ENCODE data around the gene RUBCN.
"Not testable (repeated sequence)": the region's sequence is repeated elsewhere in the genome, so short reads cannot be mapped to it uniquely, and the experiment has no call there.

The RUBCN gene

DNA sequence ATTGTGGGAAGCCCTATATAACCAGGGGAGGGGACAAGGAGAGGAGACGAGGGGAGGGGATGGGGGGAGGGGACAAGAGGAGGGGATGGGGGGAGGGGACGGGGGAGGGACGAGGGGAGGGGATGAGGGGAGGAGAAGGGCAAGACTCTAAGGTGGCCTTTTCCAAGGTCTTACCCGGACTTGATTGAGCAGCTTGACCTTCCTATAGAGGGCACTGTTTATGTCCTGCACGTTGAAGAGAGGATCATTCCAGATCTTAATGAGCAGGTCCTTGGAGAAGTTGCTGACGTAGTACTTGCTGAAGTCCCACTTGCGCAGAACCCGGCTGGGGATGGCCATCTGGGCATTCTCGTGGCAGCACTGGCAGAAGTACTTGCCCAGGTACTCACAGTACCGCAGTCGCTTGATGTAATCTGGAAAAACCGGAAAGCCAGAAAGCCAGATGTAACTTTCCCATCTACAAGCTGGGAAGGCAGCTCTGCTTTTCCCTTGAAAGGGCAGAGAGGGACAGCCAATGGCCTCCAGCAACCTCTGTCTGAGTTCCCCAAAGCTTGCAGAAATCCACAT, 55.7 kb downstream of the RUBCN start:
- no peak for DNase-seq

- no peak for DNase-seq
These were observed 60.8 kb downstream of the RUBCN start for GRCh38 chr3:197675951-197676350.

GRCh38 chr3:197675563-197675860, 61.2 kb downstream of the RUBCN start:
- no peak for DNase-seq

DNA sequence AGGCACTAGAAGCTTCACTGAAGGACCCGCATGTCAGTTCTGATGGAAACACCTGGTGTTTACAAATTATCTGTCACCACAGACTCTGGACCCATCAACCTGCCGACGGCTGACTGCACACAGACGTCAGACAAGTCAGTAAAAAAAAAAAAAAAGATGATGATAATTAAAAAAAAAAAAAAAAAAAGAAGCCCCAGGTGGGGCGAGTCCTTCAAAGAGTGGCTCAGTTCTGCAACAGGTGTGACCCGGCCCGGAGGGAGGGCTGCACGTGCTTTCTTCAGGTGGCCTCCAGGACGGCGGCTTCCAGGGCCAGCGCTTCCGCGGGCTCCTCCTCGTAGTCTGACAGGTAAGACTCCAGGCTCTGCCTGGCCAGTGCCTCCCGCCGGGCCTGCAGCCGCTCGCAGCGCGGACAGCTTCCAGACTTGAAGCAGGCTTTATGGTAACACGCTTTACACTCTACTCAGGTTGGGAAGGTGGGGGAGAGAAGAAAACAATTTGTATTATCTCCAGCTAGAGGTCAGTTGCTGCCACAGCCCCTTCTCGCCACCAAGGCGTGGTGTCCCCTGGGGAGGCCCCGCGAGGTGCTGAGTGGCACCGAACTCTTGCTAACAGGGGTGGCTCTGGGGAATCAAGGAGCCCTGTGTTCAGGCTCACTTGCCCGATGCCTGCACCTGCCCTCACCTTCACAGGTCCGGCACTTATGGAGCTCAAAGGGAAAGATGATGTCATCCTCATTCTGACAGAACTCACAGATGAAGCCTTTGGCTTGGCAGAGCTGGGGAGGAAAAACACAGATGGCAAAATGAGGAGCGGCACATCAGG, 61.8 kb downstream of the RUBCN start:
- no peak for DNase-seq

GRCh38 chr3:197673170-197673569, 63.5 kb downstream of the RUBCN start:
- DNase-seq = no peak

DNA sequence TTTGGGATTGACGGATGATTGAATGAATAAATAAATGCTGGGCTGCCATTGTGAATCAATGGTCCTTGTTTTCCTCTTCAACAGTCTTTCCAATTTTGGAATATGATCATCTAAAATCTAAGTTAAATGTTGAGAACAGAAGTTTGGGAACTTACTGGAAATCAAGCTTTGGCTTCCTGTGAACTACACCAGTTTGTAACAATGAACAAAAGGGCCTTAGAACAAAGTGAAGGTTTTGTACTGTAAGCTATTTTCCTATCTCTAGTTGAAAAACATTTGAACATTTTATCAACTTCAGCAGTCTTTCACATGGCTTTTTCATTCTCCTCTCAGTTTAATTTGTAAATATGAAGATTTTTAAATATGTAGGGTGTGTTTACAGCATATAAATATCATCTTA, 66.3 kb downstream of the RUBCN start:
- no peak for DNase-seq

- DNase-seq = no peak
These were observed 68.7 kb downstream of the RUBCN start for GRCh38 chr3:197667968-197668367.

GRCh38 chr3:197667293-197667692, 69.4 kb downstream of the RUBCN start:
- not testable (repeated sequence) for DNase-seq

- DNase-seq = not testable (repeated sequence)
These were observed 70.4 kb downstream of the RUBCN start for GRCh38 chr3:197666221-197666842.

DNA sequence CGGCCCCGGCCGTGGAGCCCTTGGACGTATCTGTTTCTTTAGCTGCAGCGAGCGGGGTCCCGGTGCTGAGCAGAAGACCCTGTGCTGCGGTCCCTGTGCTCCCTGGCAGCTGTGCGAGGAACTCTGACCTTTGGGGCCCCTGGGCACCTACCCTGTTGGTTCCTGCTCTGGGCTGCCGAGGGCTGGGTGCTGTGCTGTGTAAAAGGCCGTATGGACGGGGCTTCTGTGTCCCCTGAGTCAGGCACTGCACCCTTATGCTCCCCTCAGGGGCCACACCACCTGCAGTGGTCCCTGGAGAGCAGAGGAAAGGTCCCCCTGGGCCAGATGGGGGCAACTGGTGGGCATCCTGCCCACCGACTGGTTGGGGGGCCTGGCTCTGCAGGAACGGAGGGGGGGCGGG, 71.2 kb downstream of the RUBCN start:
- not testable (repeated sequence) for DNase-seq

DNA sequence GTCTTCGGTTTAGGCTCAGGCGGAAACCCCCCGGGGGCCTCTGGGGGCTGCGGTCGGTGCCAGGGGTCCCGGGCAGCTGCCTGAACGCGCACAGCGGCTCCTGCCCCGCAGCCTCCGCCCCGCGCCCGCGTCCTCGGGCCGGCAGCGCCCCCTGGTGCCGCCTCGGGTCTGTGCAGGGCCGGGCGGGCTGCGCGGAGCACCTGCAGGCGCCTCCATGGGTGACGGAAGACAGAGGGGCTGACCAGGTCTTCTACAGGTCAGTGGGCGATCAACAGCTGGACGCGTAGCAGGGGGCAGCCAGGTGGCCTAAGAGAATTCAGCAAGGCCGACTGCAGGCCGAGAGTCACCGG, 71.6 kb downstream of the RUBCN start:
- not testable (repeated sequence) for DNase-seq

GRCh38 chr3:197664414-197665141, 72.1 kb downstream of the RUBCN start:
- DNase-seq = not testable (repeated sequence)

GRCh38 chr3:197663367-197664140, 73.2 kb downstream of the RUBCN start:
- not testable (repeated sequence) for DNase-seq

DNA sequence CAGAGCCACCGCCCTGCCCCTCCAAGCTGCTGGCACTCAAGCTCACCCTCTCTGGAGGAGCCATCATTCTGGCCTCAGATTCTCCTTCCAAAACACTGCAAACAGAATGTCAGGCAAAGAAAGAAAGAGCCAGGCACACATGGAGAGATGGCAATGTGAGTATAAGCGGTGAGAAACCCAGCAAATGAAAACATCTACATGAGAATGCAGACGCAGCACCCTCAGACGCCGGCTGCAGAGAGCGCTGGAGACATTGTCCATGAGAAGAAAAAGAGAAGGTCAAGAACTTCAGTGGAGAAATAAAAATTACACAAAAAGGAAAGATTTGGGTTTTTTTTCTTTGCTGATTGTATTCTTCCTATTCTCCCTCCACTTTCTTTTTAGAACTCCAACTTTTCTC, 74.4 kb downstream of the RUBCN start:
- not testable (repeated sequence) for DNase-seq

DNA sequence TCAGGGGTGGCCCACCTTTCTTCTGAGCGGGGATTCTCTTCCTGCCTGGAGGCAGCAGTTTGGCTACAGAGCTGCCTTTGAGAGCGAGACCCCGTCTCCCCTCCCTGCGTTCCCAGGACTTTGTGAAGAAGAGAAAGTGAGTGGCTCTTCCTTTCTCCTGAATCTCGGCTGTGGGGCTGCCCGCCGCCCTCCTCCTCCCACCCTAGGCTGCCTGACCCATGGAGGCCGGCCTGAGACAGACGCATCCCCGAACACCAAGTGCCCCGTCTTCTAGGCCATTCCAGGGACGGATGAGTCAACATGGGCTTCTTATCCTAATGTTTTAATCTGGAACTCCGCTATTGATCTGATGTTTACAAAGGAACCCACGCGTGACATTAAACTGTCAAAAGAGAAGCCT, 74.8 kb downstream of the RUBCN start:
- not testable (repeated sequence) for DNase-seq

- not testable (repeated sequence) for DNase-seq
These were observed 75.4 kb downstream of the RUBCN start for GRCh38 chr3:197661234-197661834.

GRCh38 chr3:197659701-197660100, 77.0 kb downstream of the RUBCN start:
- not testable (repeated sequence) for DNase-seq

DNA sequence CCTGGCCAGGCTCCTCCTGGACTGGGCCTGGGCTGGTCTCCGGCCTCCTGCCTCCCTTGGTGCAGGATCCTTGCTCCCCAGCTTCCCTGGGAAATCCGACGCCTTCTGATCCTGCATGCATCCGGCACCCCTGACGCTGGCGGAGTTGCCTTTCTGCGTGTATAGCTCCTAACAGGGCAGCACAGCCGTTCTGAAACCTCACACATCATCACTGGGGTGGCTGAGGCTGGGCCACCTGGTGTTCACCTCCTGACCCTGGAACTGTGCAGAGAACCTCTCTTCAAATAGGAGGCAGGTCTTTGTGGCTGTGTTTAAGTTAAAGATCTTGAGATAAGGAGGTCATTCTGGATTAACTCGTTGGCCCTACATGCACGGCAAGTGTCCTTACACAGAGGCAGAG, 77.6 kb downstream of the RUBCN start:
- DNase-seq = not testable (repeated sequence)

- DNase-seq = not testable (repeated sequence)
These were observed 78.0 kb downstream of the RUBCN start for GRCh38 chr3:197658706-197659105.

DNA sequence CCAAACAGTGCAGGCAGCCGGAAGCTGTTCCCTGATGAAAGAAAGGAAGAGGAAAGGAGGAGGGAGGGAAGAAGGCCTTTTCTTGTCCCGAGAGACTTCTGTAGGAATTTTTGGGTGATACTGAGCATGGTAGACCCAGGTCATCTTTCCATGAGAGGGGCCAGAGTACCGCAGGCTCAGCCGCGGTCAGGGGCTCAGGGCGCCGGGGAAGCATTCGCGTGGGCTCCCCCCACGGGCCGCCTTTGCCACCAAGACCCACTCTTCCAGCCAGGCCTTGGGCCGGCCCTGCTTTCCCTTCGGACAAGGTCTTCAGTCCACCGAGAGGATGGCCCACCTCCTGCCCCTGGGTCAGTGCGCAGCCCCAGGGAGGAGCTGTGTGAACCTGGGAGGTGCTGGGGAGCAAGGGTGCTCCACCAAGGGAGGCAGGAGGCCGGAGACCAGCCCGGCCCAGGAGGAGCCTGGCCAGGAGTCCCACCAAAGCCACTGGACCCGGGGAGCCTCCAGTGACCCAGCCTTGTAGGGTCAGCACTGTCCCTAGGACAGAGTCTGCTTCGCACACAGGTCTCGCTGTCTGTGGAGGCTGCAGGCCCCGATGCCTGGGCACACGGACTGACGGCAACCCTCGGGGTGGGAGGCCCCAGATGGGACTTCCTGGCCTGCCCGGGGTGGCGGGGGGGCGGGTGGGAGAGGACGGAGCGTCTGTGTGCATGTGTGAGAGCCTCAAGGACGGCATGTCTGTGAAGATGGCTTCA, 79.0 kb downstream of the RUBCN start:
- not testable (repeated sequence) for DNase-seq

DNA sequence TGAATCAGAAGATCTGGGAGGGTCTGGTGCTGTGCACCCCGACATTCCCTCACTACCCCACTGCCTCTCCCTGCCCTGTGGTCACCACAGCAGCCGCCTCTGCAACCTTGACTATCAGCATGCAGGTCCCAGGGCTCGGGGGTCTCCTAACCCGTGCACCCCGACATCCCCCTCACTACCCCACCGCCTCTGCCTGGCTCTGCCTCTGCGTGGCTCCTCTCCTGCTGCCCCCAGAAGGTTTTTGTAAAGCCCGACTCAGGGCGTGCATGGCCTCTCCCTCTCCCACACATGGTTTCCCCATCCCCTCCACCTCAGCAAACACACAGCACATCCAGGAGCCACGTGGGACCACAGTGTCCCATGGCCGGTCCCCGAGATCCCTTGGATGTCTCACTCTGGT, 79.7 kb downstream of the RUBCN start:
- DNase-seq = not testable (repeated sequence)

GRCh38 chr3:197656129-197656528, 80.6 kb downstream of the RUBCN start:
- DNase-seq = not testable (repeated sequence)

Data from activated CD4-positive, CD25-positive, alpha-beta regulatory T cell (primary cell).